NCI-H187 treated with DMSO at 0.1 percent for 48 hours (cell line): ENCODE results near the gene CNIH1.
A peak's percentile ranks its signal among the peaks of the same experiment; 100 is the strongest.

Experiments
- DNase-seq: peaks from one replicate; lab custom pipeline; 2025; lab: John Stamatoyannopoulos, UW

Gene CNIH1

GRCh38 chr14:54440873-54441868, at the start of gene CNIH1:
CNIH1 (minus strand) TSS chr14:54441374; CDS start chr14:54441327, 47 bp downstream.
- peak; percentile 70 for DNase-seq

- no peak for DNase-seq
These were observed 49.4 kb upstream of the CNIH1 start for GRCh38 chr14:54490445-54491175.

- no peak for DNase-seq
These were observed 48.7 kb upstream of the CNIH1 start for GRCh38 chr14:54489731-54490444.

- DNase-seq: no peak
These were observed 48.1 kb upstream of the CNIH1 start for GRCh38 chr14:54489318-54489683.

- peak; percentile 33 for DNase-seq
These were observed 47.6 kb upstream of the CNIH1 start, which contains the start of gene GMFB for GRCh38 chr14:54488646-54489317. GMFB (minus strand) TSS chr14:54488980; CDS start chr14:54488927, 53 bp downstream.

- no peak for DNase-seq
These were observed 47.1 kb upstream of the CNIH1 start for GRCh38 chr14:54488318-54488645.

GRCh38 chr14:54487771-54488170, 46.6 kb upstream of the CNIH1 start:
- no peak for DNase-seq

GRCh38 chr14:54486685-54487084, 45.5 kb upstream of the CNIH1 start:
- no peak for DNase-seq

GRCh38 chr14:54483846-54484245, 42.7 kb upstream of the CNIH1 start:
- DNase-seq: no peak

GRCh38 chr14:54483073-54483745, 42.0 kb upstream of the CNIH1 start:
- no peak for DNase-seq

GRCh38 chr14:54481695-54482094, 40.5 kb upstream of the CNIH1 start:
- no peak for DNase-seq

GRCh38 chr14:54480830-54481562, 39.8 kb upstream of the CNIH1 start:
- DNase-seq: no peak

- DNase-seq: no peak
These were observed 37.6 kb upstream of the CNIH1 start for GRCh38 chr14:54478636-54479215.

- DNase-seq: no peak
These were observed 34.7 kb upstream of the CNIH1 start for GRCh38 chr14:54475911-54476310.

GRCh38 chr14:54475187-54475899, 34.2 kb upstream of the CNIH1 start:
- DNase-seq: no peak

GRCh38 chr14:54474232-54474793, 33.1 kb upstream of the CNIH1 start:
- DNase-seq: no peak

- no peak for DNase-seq
These were observed 31.1 kb upstream of the CNIH1 start for GRCh38 chr14:54472315-54472714.

GRCh38 chr14:54471641-54472040, 30.5 kb upstream of the CNIH1 start:
- DNase-seq: no peak

GRCh38 chr14:54470701-54471100, 29.5 kb upstream of the CNIH1 start:
- no peak for DNase-seq
